ENCODE measurements around the gene SCAMP3.

- no peak for TF ChIP-seq JUNB (IDR thresholded peaks at IDR 0.05; ENCODE audit: unreplicated experiment)
- TF ChIP-seq EZH2phosphoT487 (IDR thresholded peaks at IDR 0.05; ENCODE audit: unreplicated experiment) = no peak
- no peak for TF ChIP-seq CTCF (conservative IDR thresholded peaks at IDR 0.05; ENCODE audit: low read depth in 2 of 2)
- no peak for TF ChIP-seq ZNF331 (CRISPR knock-in tag; IDR thresholded peaks at IDR 0.05; ENCODE audit: low read depth)
- TF ChIP-seq STAT1 (IDR thresholded peaks at IDR 0.05; ENCODE audit: unreplicated experiment) = no peak
- TF ChIP-seq EZH2 (IDR thresholded peaks at IDR 0.05; ENCODE audit: low read depth, unreplicated experiment) = no peak
Measured at GRCh38 chr1:155272466-155273342, 10.5 kb upstream of the SCAMP3 start.
